Hematopoietic multipotent progenitor cell (in vitro differentiated cells): ENCODE measurements around the gene GMPR. TPM values are rescaled to one million over a fixed set of nuclear protein-coding genes. Genes with fewer than 3 reads are reported as not detected.

ENCODE experiments used
- small RNA-seq: library from RNA; depleted of rRNA; stranded (forward); fragments of <200 nt; gene quantifications from one replicate; pipeline ENCODE3, GENCODE V24; 2012
- total RNA-seq: library from RNA; depleted of rRNA; stranded (reverse); fragments of >200 nt; gene quantifications from one replicate; pipeline ENCODE4 v1.2.3, GENCODE V29; 2012

The GMPR gene
- total RNA-seq, 1 donor, result 36.4 TPM

Small RNAs within 50 kb of the gene (small RNA-seq; reads per million reads assigned to genes)
- gene RF00019, result not detected
- not detected for gene RNU6-1114P

Other genes with a start within 250 kb of the GMPR start
- gene MYLIP, start 109.5 kb upstream of the GMPR start, total RNA-seq, result 35.8 TPM